Psoas muscle (tissue), 8 donors: Measurements from ENCODE around the gene SSNA1. TPM values are rescaled to one million over a fixed set of nuclear protein-coding genes. Genes with fewer than 3 reads are reported as not detected.
A peak's percentile ranks its signal among the peaks of the same experiment; 100 is the strongest.

Source experiments
- ATAC-seq, 4 donors: fragments of 200-7000 bp; cut with Tn5 transposase; one replicate each; pipeline ENCODE4 v1.9.1; 2020; ENCODE audit warnings: moderate library complexity in 3 of 4, mild to moderate bottlenecking in 2 of 4
- DNase-seq, 2 donors: peaks; one replicate each; pipeline ENCODE4 v3.0.0-alpha.2; 2020
- H3K27ac ChIP-seq: fragments of 200-600 bp; one replicate; pipeline ENCODE4 v1.8.0; 2022
- H3K27me3 ChIP-seq, 3 donors: fragments of 200-600 bp in 1 of 3; one replicate each; pipeline versions ENCODE4 v1.6.1 to v1.8.0; 2013 to 2022; ENCODE audit warnings: low read length in 2 of 3, mild to moderate bottlenecking in 2 of 3, moderate library complexity in 1 of 3; ENCODE audit not compliant: insufficient read depth in 3 of 3
- H3K36me3 ChIP-seq, 2 donors: fragments of 200-600 bp in 1 of 2; one replicate each; pipeline versions ENCODE4 v1.6.1 to v1.8.0; 2013 to 2022; ENCODE audit warnings: low read depth in 1 of 2, mild to moderate bottlenecking in 1 of 2, moderate library complexity in 1 of 2; ENCODE audit not compliant: insufficient read depth in 1 of 2
- H3K4me1 ChIP-seq: fragments of 200-600 bp; one replicate; pipeline ENCODE4 v1.8.0; 2022
- H3K4me3 ChIP-seq: fragments of 200-600 bp; one replicate; pipeline ENCODE4 v1.8.0; 2022; ENCODE audit warnings: mild to moderate bottlenecking
- H3K9me3 ChIP-seq: fragments of 200-600 bp; one replicate; pipeline ENCODE4 v1.8.0; 2022
- CTCF ChIP-seq: fragments of 200-600 bp; IDR thresholded peaks from one replicate; pipeline ENCODE4 v1.8.0; 2022; ENCODE audit warnings: antibody characterized with exemption
- WGBS, 3 donors: extraction: QIAGEN DNeasy Blood & Tissue Kit; methylation state at CpG; one replicate each; pipeline versions ENCODE4 v1.1.6 to v1.1.7; 2013; 5-methylcytosine and 5-hydroxymethylcytosine counted together
- intact Hi-C, 2 donors: fragments of 100-400 bp; cut with DNase I; formaldehyde crosslinking; loops; one replicate each; pipeline versions ENCODE4 v1.11.0 to v1.14.2; 2022
- polyA plus RNA-seq, 3 donors: library from polyadenylated mRNA; stranded (reverse); fragments of 200-250 nt; gene quantifications; one replicate each; pipeline ENCODE4 v1.2.3, GENCODE V29; 2013
- total RNA-seq, 4 donors: library from RNA; stranded (reverse); fragmentation: NEBNext Ultra II Directional in 2 of 4; extraction: Animal tissue kit (Norgen Biotek cat#: 25700) in 2 of 4; gene quantifications; one replicate each; pipeline versions ENCODE4 v1.2.1 to v1.2.4, GENCODE V29; 2021 to 2023
- donor health status: healthy with polysubstance abuse.
- donor health status: DM: no; HTN: no; CAD: no; lungs with moderate emphysema.
- donor health status: Bipolar disorder and iron deficiency.
- donor health status: healthy.
- donor health status: DM: yes; HTN: yes; CAD: no.
- donor health status: DM: no; HTN: no; CAD: no.
- donor health status: DM: no; HTN: no; CAD: no.
- donor health status: DM: yes; HTN: yes; CAD: no.

The SSNA1 gene
- total and polyA plus RNA-seq, 7 donors = 51.5 to 176 (median 65.4) TPM

GRCh38 chr9:137221506-137222111 lies 33.1 kb downstream of the SSNA1 start:
- H3K4me1 ChIP-seq = peaks cover 11% of the 10 kb centered on the region

GRCh38 chr9:137222190-137223077 lies 34.0 kb downstream of the SSNA1 start, which contains the start of gene RNF208:
TSS of gene RNF208 (minus strand) at chr9:137222240. CDS start at chr9:137221212, 1,028 bp downstream.
- intact Hi-C loops = loop anchor here in 1 of 2 donors (2.0 kb wide), 1 partner anchor 34 kb away; the partner anchor contains the start of genes ANAPC2 and SSNA1
- DNase-seq = no peak

More at GRCh38 chr9:137221506-137222111, 33.1 kb downstream of the SSNA1 start:
- Histone ChIP-seq H3K27ac (no peak overlapping the region), H3K27me3 (no peaks in the 10 kb centered on the region), H3K9me3 (no peaks in the 10 kb centered on the region), H3K4me3 (peak overlapping the region; percentile 57), H3K36me3 (no peaks in the 10 kb centered on the region)
- DNase-seq = no peak
- TF ChIP-seq CTCF = no peak
- ATAC-seq = no peak
- WGBS, 3 donors = 8 to 14% (median 10%) methylated on average over 32 to 61 of the region's 61 CpGs
- intact Hi-C loops = loop anchor here in 1 of 2 donors (2.0 kb wide), 1 partner anchor 33 kb away; the partner anchor contains the start of genes ANAPC2 and SSNA1

DNA sequence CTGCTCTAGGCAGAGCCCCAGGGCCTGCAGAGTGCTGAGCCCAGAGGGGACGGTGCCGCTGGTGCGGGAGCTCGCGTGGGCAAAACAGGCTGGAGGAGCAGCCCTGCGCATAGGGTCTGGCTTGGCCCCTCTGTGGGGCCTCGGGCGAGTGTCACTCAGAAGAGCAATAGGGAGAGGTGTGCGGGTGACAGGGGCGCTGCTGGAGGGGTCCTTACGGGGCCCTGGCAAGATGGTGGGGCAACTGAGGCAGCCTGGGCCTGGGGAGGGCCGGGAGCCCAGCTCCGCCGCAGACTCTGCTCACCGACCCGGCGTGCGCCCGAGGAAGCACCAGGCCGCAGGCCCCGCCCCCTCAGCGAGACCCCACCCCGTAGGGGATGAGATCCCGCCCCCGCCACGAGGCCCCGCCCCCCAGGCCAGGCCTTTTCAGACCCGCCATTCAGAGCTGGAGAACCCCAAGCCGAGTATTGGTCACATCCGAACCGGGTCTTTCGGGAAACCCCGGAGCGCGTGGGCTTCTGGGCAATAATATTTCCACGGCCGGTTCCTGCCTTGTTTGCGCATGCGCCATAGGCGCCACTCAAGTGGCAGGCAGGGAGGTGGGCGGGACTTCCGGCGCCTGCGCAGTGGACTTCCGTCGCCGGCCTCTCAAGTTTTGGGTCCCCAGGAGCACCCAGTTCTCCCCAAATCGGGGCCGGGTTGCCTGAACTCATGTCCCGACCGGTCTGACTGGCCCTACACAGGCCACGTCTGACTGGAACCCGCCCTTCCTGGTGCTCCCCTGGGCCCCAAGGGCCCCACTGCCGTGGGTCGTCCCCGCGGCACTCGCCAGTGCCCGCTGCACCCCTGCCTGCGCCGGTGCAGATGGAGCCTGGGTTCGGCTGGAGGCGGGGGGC lies 34.8 kb downstream of the SSNA1 start:
- H3K4me3 ChIP-seq = peak overlapping the region; percentile 76
- intact Hi-C loops = loop anchor here in 1 of 2 donors (2.0 kb wide), 1 partner anchor 35 kb away; the partner anchor contains the start of genes ANAPC2 and SSNA1
- DNase-seq (peak; percentile 98 to 99), ATAC-seq (peak; percentile 92 to 93 (median 92))
- H3K36me3 ChIP-seq = no peaks in the 10 kb centered on the region
- no peaks in the 10 kb centered on the region for H3K9me3 ChIP-seq
- WGBS, 3 donors = 1 to 3% (median 1%) methylated on average over 48 to 63 of the region's 63 CpGs
- TF ChIP-seq CTCF = no peak
- peak overlapping the region; percentile 83 for H3K27ac ChIP-seq
- H3K27me3 ChIP-seq = peaks cover 0 to 12% (median 0%) of the 10 kb centered on the region in 3 donors
- peaks cover 11% of the 10 kb centered on the region for H3K4me1 ChIP-seq

More at GRCh38 chr9:137222190-137223077, 34.0 kb downstream of the SSNA1 start, which contains the start of gene RNF208:
- TF ChIP-seq CTCF = no peak
- Histone ChIP-seq H3K27me3 (peaks cover 0 to 6% (median 0%) of the 10 kb centered on the region in 3 donors), H3K9me3 (no peaks in the 10 kb centered on the region), H3K4me1 (peaks cover 11% of the 10 kb centered on the region), H3K36me3 (no peaks in the 10 kb centered on the region), H3K4me3 (peak within 1 kb of the TSS; percentile 76), H3K27ac (peak within 1 kb of the TSS; percentile 83)
- ATAC-seq = peak; percentile 12 to 45 (median 32)
- 4 to 6% (median 5%) methylated on average over 33 to 88 of the region's 88 CpGs for WGBS, 3 donors
